ENCODE measurements around the gene TSSK3.

TSSK3 gene

GRCh38 chr1:32364836-32365235 lies 2.5 kb downstream of the TSSK3 start:
- Histone ChIP-seq H3K4me1 (ENCODE audit: control insufficient read depth, insufficient read depth, low read length, unreplicated experiment) (no peaks in the 10 kb centered on the region), H3K27ac (ENCODE audit: low read depth, low read length) (no peak overlapping the region), H3K27me3 (ENCODE audit: insufficient read depth, low read length) (no peaks in the 10 kb centered on the region), H2AFZ (ENCODE audit: low read length, unreplicated experiment) (no peak overlapping the region), H3K4me3 (ENCODE audit: low read depth, low read length) (no peak overlapping the region), H3K79me2 (ENCODE audit: control insufficient read depth, insufficient read depth, low read length, unreplicated experiment) (no peaks in the 10 kb centered on the region), H3K36me3 (ENCODE audit: insufficient read depth, low read length) (peaks cover 12% of the 10 kb centered on the region; the same call in 1 of the 2 replicates)

GRCh38 chr1:32365445-32365844 lies 3.1 kb downstream of the TSSK3 start:
- Histone ChIP-seq H3K79me2 (ENCODE audit: control insufficient read depth, insufficient read depth, low read length, unreplicated experiment) (no peaks in the 10 kb centered on the region), H3K4me3 (ENCODE audit: low read depth, low read length) (no peak overlapping the region), H3K36me3 (ENCODE audit: insufficient read depth, low read length) (peaks cover 12% of the 10 kb centered on the region; the same call in 1 of the 2 replicates), H3K4me1 (ENCODE audit: control insufficient read depth, insufficient read depth, low read length, unreplicated experiment) (no peaks in the 10 kb centered on the region), H3K27me3 (ENCODE audit: insufficient read depth, low read length) (no peaks in the 10 kb centered on the region), H3K27ac (ENCODE audit: low read depth, low read length) (no peak overlapping the region), H2AFZ (ENCODE audit: low read length, unreplicated experiment) (no peak overlapping the region)

- H3K4me3 ChIP-seq (ENCODE audit: low read depth, low read length): no peak overlapping the region
- H3K27ac ChIP-seq (ENCODE audit: low read depth, low read length): no peak overlapping the region
- H2AFZ ChIP-seq (ENCODE audit: low read length, unreplicated experiment): no peak overlapping the region
- no peaks in the 10 kb centered on the region for H3K4me1 ChIP-seq (ENCODE audit: control insufficient read depth, insufficient read depth, low read length, unreplicated experiment)
- H3K27me3 ChIP-seq (ENCODE audit: insufficient read depth, low read length): no peaks in the 10 kb centered on the region
- no peaks in the 10 kb centered on the region for H3K79me2 ChIP-seq (ENCODE audit: control insufficient read depth, insufficient read depth, low read length, unreplicated experiment)
- peaks cover 12% of the 10 kb centered on the region; the same call in 1 of the 2 replicates for H3K36me3 ChIP-seq (ENCODE audit: insufficient read depth, low read length)
Measured at GRCh38 chr1:32367912-32368635, 5.7 kb downstream of the TSSK3 start.

GRCh38 chr1:32372149-32372756 lies 9.9 kb downstream of the TSSK3 start:
- Histone ChIP-seq H3K27ac (ENCODE audit: low read depth, low read length) (no peak overlapping the region), H3K36me3 (ENCODE audit: insufficient read depth, low read length) (peaks cover 10% of the 10 kb centered on the region), H3K27me3 (ENCODE audit: insufficient read depth, low read length) (no peaks in the 10 kb centered on the region), H2AFZ (ENCODE audit: low read length, unreplicated experiment) (no peak overlapping the region), H3K79me2 (ENCODE audit: control insufficient read depth, insufficient read depth, low read length, unreplicated experiment) (no peaks in the 10 kb centered on the region), H3K4me1 (ENCODE audit: control insufficient read depth, insufficient read depth, low read length, unreplicated experiment) (no peaks in the 10 kb centered on the region), H3K4me3 (ENCODE audit: low read depth, low read length) (no peak overlapping the region)

GRCh38 chr1:32373996-32374592 lies 11.8 kb downstream of the TSSK3 start:
- H3K36me3 ChIP-seq (ENCODE audit: insufficient read depth, low read length): peaks cover 6% of the 10 kb centered on the region
- no peaks in the 10 kb centered on the region for H3K4me1 ChIP-seq (ENCODE audit: control insufficient read depth, insufficient read depth, low read length, unreplicated experiment)
- no peak overlapping the region for H3K4me3 ChIP-seq (ENCODE audit: low read depth, low read length)
- no peaks in the 10 kb centered on the region for H3K27me3 ChIP-seq (ENCODE audit: insufficient read depth, low read length)
- no peak overlapping the region for H2AFZ ChIP-seq (ENCODE audit: low read length, unreplicated experiment)
- no peaks in the 10 kb centered on the region for H3K79me2 ChIP-seq (ENCODE audit: control insufficient read depth, insufficient read depth, low read length, unreplicated experiment)
- no peak overlapping the region for H3K27ac ChIP-seq (ENCODE audit: low read depth, low read length)

- Histone ChIP-seq H3K27ac (ENCODE audit: low read depth, low read length) (no peak overlapping the region), H3K27me3 (ENCODE audit: insufficient read depth, low read length) (no peaks in the 10 kb centered on the region), H3K4me1 (ENCODE audit: control insufficient read depth, insufficient read depth, low read length, unreplicated experiment) (no peaks in the 10 kb centered on the region), H3K4me3 (ENCODE audit: low read depth, low read length) (no peak overlapping the region), H2AFZ (ENCODE audit: low read length, unreplicated experiment) (no peak overlapping the region), H3K79me2 (ENCODE audit: control insufficient read depth, insufficient read depth, low read length, unreplicated experiment) (no peaks in the 10 kb centered on the region), H3K36me3 (ENCODE audit: insufficient read depth, low read length) (peaks cover 9% of the 10 kb centered on the region)
Measured at GRCh38 chr1:32376199-32376598, 13.9 kb downstream of the TSSK3 start.

- Histone ChIP-seq H3K36me3 (ENCODE audit: insufficient read depth, low read length) (peaks cover 14% of the 10 kb centered on the region), H2AFZ (ENCODE audit: low read length, unreplicated experiment) (no peak overlapping the region), H3K79me2 (ENCODE audit: control insufficient read depth, insufficient read depth, low read length, unreplicated experiment) (no peaks in the 10 kb centered on the region), H3K27ac (ENCODE audit: low read depth, low read length) (no peak overlapping the region), H3K4me1 (ENCODE audit: control insufficient read depth, insufficient read depth, low read length, unreplicated experiment) (no peaks in the 10 kb centered on the region), H3K4me3 (ENCODE audit: low read depth, low read length) (no peak overlapping the region), H3K27me3 (ENCODE audit: insufficient read depth, low read length) (no peaks in the 10 kb centered on the region)
Measured at GRCh38 chr1:32377541-32378220, 15.3 kb downstream of the TSSK3 start.

GRCh38 chr1:32380057-32380456 lies 17.7 kb downstream of the TSSK3 start:
- H3K27ac ChIP-seq (ENCODE audit: low read depth, low read length): no peak overlapping the region
- no peaks in the 10 kb centered on the region for H3K79me2 ChIP-seq (ENCODE audit: control insufficient read depth, insufficient read depth, low read length, unreplicated experiment)
- peaks cover 25% of the 10 kb centered on the region for H3K36me3 ChIP-seq (ENCODE audit: insufficient read depth, low read length)
- H2AFZ ChIP-seq (ENCODE audit: low read length, unreplicated experiment): no peak overlapping the region
- no peaks in the 10 kb centered on the region for H3K27me3 ChIP-seq (ENCODE audit: insufficient read depth, low read length)
- no peaks in the 10 kb centered on the region for H3K4me1 ChIP-seq (ENCODE audit: control insufficient read depth, insufficient read depth, low read length, unreplicated experiment)
- H3K4me3 ChIP-seq (ENCODE audit: low read depth, low read length): no peak overlapping the region

- Histone ChIP-seq H3K27me3 (ENCODE audit: insufficient read depth, low read length) (no peaks in the 10 kb centered on the region), H3K4me1 (ENCODE audit: control insufficient read depth, insufficient read depth, low read length, unreplicated experiment) (no peaks in the 10 kb centered on the region), H3K27ac (ENCODE audit: low read depth, low read length) (no peak overlapping the region), H3K4me3 (ENCODE audit: low read depth, low read length) (no peak overlapping the region), H3K36me3 (ENCODE audit: insufficient read depth, low read length) (peaks cover 34% of the 10 kb centered on the region), H2AFZ (ENCODE audit: low read length, unreplicated experiment) (no peak overlapping the region), H3K79me2 (ENCODE audit: control insufficient read depth, insufficient read depth, low read length, unreplicated experiment) (peaks cover 10% of the 10 kb centered on the region)
Measured at GRCh38 chr1:32386676-32387392, 24.5 kb downstream of the TSSK3 start.

- Histone ChIP-seq H2AFZ (ENCODE audit: low read length, unreplicated experiment) (no peak overlapping the region), H3K79me2 (ENCODE audit: control insufficient read depth, insufficient read depth, low read length, unreplicated experiment) (peaks cover 24% of the 10 kb centered on the region), H3K36me3 (ENCODE audit: insufficient read depth, low read length) (peaks cover 34% of the 10 kb centered on the region), H3K27ac (ENCODE audit: low read depth, low read length) (no peak overlapping the region), H3K4me1 (ENCODE audit: control insufficient read depth, insufficient read depth, low read length, unreplicated experiment) (peaks cover 8% of the 10 kb centered on the region), H3K27me3 (ENCODE audit: insufficient read depth, low read length) (no peaks in the 10 kb centered on the region), H3K4me3 (ENCODE audit: low read depth, low read length) (no peak overlapping the region)
Measured at GRCh38 chr1:32388641-32389040, 26.3 kb downstream of the TSSK3 start.

All from ACC112 (cell line).